HCT116 (cell line): ENCODE measurements around the gene NUDT16L1. TPM values are rescaled to one million over a fixed set of nuclear protein-coding genes. Genes with fewer than 3 reads are reported as not detected.

Experiments used
- ATAC-seq: fragments of 200-7000 bp; cut with Tn5 transposase; 2 replicates; pipeline ENCODE4 v1.9.1; 2020; ENCODE audit warnings: mild to moderate bottlenecking, moderate library complexity
- BruUV-seq: library from RNA; stranded (reverse); fragments of 400-500 nt; replicated peaks from 2 replicates; lab custom pipeline; 2021; lab: Mats Ljungman, UMichigan
- CTCF ChIA-PET: fragments of 300-600 bp; sonication (Branson Sonifier 250); formaldehyde crosslinking; loops from one replicate; lab custom pipeline; 2021; ENCODE audit warnings: antibody characterized with exemption; lab: Charles Lee
- POLR2A ChIA-PET: fragments of 300-600, 350-600 bp; sonication (Branson Sonifier 250); formaldehyde crosslinking; loops from one replicate; lab custom pipeline; 2021; ENCODE audit warnings: antibody characterized with exemption; lab: Charles Lee
- RAD21 ChIA-PET, 2 experiments: fragments of 300-600 bp; sonication (Branson Sonifier 250); formaldehyde crosslinking; loops; one replicate each; lab custom pipeline; 2023; ENCODE audit warnings: low total read pairs in 2 of 2; ENCODE audit not compliant: uncharacterized antibody in 2 of 2, unreplicated experiment in 2 of 2, low non-redundant PET in 1 of 2; lab: Charles Lee
- DNase-seq: peaks from one replicate; pipeline ENCODE4 v3.0.0-alpha.2; 2010; ENCODE audit warnings: low read depth, low spot score
- H2AFZ ChIP-seq: fragments of 200-600 bp; shearing (Covaris generic), sonication (generic); 2 replicates; pipeline ENCODE4 v1.6.1; 2017; ENCODE audit warnings: low read depth, mixed run types, mixed read lengths, antibody characterized with exemption, low read length; ENCODE audit not compliant: poor library complexity, severe bottlenecking
- H3K27ac ChIP-seq: 2 replicates; pipeline ENCODE4 v1.5.1; 2012; ENCODE audit warnings: low read depth, low read length
- H3K27me3 ChIP-seq: fragments of 200-600 bp; sonication (generic); 2 replicates; pipeline ENCODE4 v1.6.1; 2016; ENCODE audit warnings: mixed run types, low read length, mixed read lengths; ENCODE audit not compliant: insufficient read depth
- H3K36me3 ChIP-seq, 2 experiments: fragments of 200-500 bp in 1 of 2; fragments of 200-600 bp in 1 of 2; sonication (Bioruptor generic) in 1 of 2; sonication (generic) in 1 of 2; 2 replicates each; pipeline versions ENCODE4 v1.5.1 to v1.6.1; 2014 to 2016; ENCODE audit warnings: low read length in 2 of 2, inconsistent platforms in 1 of 2, mixed read lengths in 1 of 2, mixed run types in 1 of 2; ENCODE audit not compliant: insufficient read depth in 2 of 2, control insufficient read depth in 1 of 2
- H3K4me1 ChIP-seq, 2 experiments: fragments of 200-600 bp in 1 of 2; sonication (generic) in 1 of 2; 2 replicates each; pipeline versions ENCODE4 v1.5.1 to v1.6.1; 2012 to 2017; ENCODE audit warnings: low read length in 2 of 2, inconsistent platforms in 1 of 2, mild to moderate bottlenecking in 1 of 2, mixed read lengths in 1 of 2, mixed run types in 1 of 2, moderate library complexity in 1 of 2; ENCODE audit not compliant: insufficient read depth in 2 of 2, control insufficient read depth in 1 of 2
- H3K4me2 ChIP-seq: fragments of 200-600 bp; sonication (generic); 2 replicates; pipeline ENCODE4 v1.6.1; 2017; ENCODE audit warnings: mixed run types, low read length, mixed read lengths
- H3K4me3 ChIP-seq, 2 experiments: fragments of 200-600 bp in 1 of 2; sonication (generic) in 1 of 2; replicated peaks in 1 of 2; 2 replicates each; pipeline ENCODE4 v1.5.1; 2011 to 2016; ENCODE audit warnings: low read length in 2 of 2, control low read depth in 1 of 2, low read depth in 1 of 2, mild to moderate bottlenecking in 1 of 2, mixed read lengths in 1 of 2, mixed run types in 1 of 2
- H3K79me2 ChIP-seq: fragments of 200-600 bp; sonication (generic); 2 replicates; pipeline ENCODE4 v1.6.1; 2017; ENCODE audit warnings: mild to moderate bottlenecking, mixed run types, low read length, moderate library complexity, mixed read lengths; ENCODE audit not compliant: insufficient read depth
- H3K9ac ChIP-seq: fragments of 200-600 bp; sonication (generic); 2 replicates; pipeline ENCODE4 v1.6.1; 2016; ENCODE audit warnings: low read length, mixed read lengths
- H3K9me2 ChIP-seq: fragments of 200-600 bp; sonication (generic), shearing (Covaris generic); 2 replicates; pipeline ENCODE4 v1.6.1; 2017; ENCODE audit warnings: mixed run types, mild to moderate bottlenecking, moderate library complexity; ENCODE audit not compliant: insufficient read depth
- H3K9me3 ChIP-seq, 2 experiments: fragments of 200-500 bp in 1 of 2; fragments of 200-600 bp in 1 of 2; sonication (Bioruptor generic) in 1 of 2; sonication (generic) in 1 of 2; 2 replicates each; pipeline ENCODE4 v1.6.1; 2014 to 2017; ENCODE audit warnings: low read length in 2 of 2, mixed read lengths in 2 of 2, inconsistent platforms in 1 of 2, low read depth in 1 of 2, mild to moderate bottlenecking in 1 of 2, mixed run types in 1 of 2, moderate library complexity in 1 of 2; ENCODE audit not compliant: control insufficient read depth in 1 of 2, insufficient read depth in 1 of 2
- H4K20me1 ChIP-seq: fragments of 200-600 bp; sonication (generic), shearing (Covaris generic); 2 replicates; pipeline ENCODE4 v1.6.1; 2017; ENCODE audit warnings: mixed run types, mild to moderate bottlenecking, moderate library complexity; ENCODE audit not compliant: insufficient read depth
- CBX3 ChIP-seq: IDR thresholded peaks from 2 replicates; pipeline ENCODE4 v1.6.1; 2012; ENCODE audit warnings: low read depth
- EGR1 ChIP-seq: IDR thresholded peaks from 2 replicates; pipeline ENCODE4 v1.6.1; 2012; ENCODE audit warnings: low read depth
- EZH2 ChIP-seq: fragments of 200-600 bp; sonication (generic); IDR thresholded peaks from 2 replicates; pipeline ENCODE4 v1.6.1; 2017; ENCODE audit warnings: antibody characterized with exemption, mixed run types
- FOSL1 ChIP-seq: IDR thresholded peaks from 2 replicates; pipeline ENCODE4 v1.6.1; 2012; ENCODE audit warnings: low read depth
- JUND ChIP-seq: IDR thresholded peaks from 2 replicates; pipeline ENCODE4 v1.6.1; 2012
- MAX ChIP-seq: IDR thresholded peaks from 2 replicates; pipeline ENCODE4 v1.6.1; 2012
- POLR2A ChIP-seq: IDR thresholded peaks from 2 replicates; pipeline ENCODE4 v1.7.0; 2011; ENCODE audit warnings: borderline replicate concordance; ENCODE audit not compliant: insufficient read depth, insufficient read length; ENCODE audit errors: extremely low read depth
- POLR2AphosphoS5 ChIP-seq: IDR thresholded peaks from 2 replicates; pipeline ENCODE4 v1.6.1; 2011; ENCODE audit warnings: mild to moderate bottlenecking, low read depth, low read length, moderate library complexity
- REST ChIP-seq: IDR thresholded peaks from 2 replicates; pipeline ENCODE4 v1.6.1; 2012; ENCODE audit warnings: low read depth
- SIN3A ChIP-seq: IDR thresholded peaks from 2 replicates; pipeline ENCODE4 v1.6.1; 2012; ENCODE audit warnings: low read depth
- SP1 ChIP-seq: IDR thresholded peaks from 2 replicates; pipeline ENCODE4 v1.6.1; 2012; ENCODE audit warnings: low read depth
- TCF7L2 ChIP-seq: IDR thresholded peaks from 2 replicates; pipeline ENCODE4 v1.7.0; 2011; ENCODE audit warnings: borderline replicate concordance, inconsistent platforms; ENCODE audit not compliant: insufficient read depth, insufficient read length; ENCODE audit errors: extremely low read depth
- ZFX ChIP-seq: fragments of 450-650 bp; IDR thresholded peaks from 2 replicates; pipeline ENCODE4 v1.6.1; 2017
- intact Hi-C: fragments of 100-400 bp; cut with micrococcal nuclease; formaldehyde crosslinking; loops from 2 replicates; pipeline ENCODE4 v1.10.0; 2022
- total RNA-seq: library from RNA; stranded (reverse); gene quantifications from one replicate; pipeline ENCODE4 v1.2.1, GENCODE V29; 2021; ENCODE audit not compliant: unreplicated experiment
- TF ChIP-seq, protein P1 (sequence below): IDR thresholded peaks from 2 replicates; pipeline ENCODE4 v1.6.1; 2012
- TF ChIP-seq, protein P2 (sequence below), 3 experiments: fragments of 200-600 bp in 1 of 3; sonication (generic) in 1 of 3; IDR thresholded peaks in 2 of 3; conservative IDR thresholded peaks in 1 of 3; 2 replicates each; pipeline ENCODE4 v1.5.1; 2012 to 2017; ENCODE audit warnings: low read depth in 2 of 3, low read length in 2 of 3, antibody characterized with exemption in 1 of 3, borderline replicate concordance in 1 of 3, control low read depth in 1 of 3, mild to moderate bottlenecking in 1 of 3, mixed read lengths in 1 of 3, mixed run types in 1 of 3, moderate library complexity in 1 of 3; ENCODE audit not compliant: insufficient read depth in 1 of 3

Gene NUDT16L1
- total RNA-seq, 1 experiment from 2014 or later = 23.4 TPM

DNA sequence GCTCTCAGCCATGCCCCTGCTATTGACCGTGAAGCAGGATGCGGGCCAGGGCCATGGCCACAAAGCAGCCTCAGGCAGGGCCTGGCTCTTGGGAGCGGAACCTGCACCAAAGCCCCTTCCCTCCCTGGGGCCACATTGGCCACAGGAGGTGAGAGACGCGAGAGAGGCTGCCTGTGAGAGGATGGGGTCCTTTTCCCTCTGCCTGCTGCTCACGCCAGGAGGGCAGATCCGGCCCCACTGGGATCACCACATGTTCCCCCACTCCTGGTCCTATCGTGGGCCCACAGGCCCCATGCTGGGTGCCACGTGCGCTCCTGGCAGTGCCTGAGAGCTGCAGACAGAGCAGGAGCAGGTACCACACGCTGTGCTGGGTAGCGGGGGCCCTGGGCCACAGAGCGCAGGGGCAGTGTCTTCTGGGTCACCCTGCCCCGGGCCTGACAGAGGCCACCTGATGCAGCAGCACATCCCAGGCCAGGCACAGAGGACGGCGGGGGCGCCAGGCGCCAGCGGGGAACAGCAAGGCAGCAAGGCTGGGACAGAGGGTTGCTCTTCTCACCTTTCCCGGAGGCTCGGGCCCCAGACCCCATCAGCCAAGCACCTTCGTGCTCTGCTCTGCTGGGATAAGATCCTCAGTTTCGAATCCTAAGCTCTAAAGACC, 9.2 kb upstream of the NUDT16L1 start:
- Histone ChIP-seq H3K79me2 (no peaks in the 10 kb centered on the region), H3K27ac (no peak overlapping the region), H3K27me3 (no peaks in the 10 kb centered on the region), H4K20me1 (no peaks in the 10 kb centered on the region), H3K4me3 (no peak overlapping the region), H3K9me3 (no peaks in the 10 kb centered on the region), H2AFZ (no peak overlapping the region), H3K4me2 (no peak overlapping the region), H3K9me2 (no peaks in the 10 kb centered on the region), H3K9ac (no peak overlapping the region), H3K4me1 (no peaks in the 10 kb centered on the region), H3K36me3 (peaks cover 0 to 7% of the 10 kb centered on the region in 2 experiments; a peak in 1 of 4 replicates)
- DNase-seq (no peak), ATAC-seq (no peak)
- ChIA-PET RAD21 (no interaction called here), CTCF (no interaction called here), POLR2A (no interaction called here)
- TF ChIP-seq, protein P1, sequence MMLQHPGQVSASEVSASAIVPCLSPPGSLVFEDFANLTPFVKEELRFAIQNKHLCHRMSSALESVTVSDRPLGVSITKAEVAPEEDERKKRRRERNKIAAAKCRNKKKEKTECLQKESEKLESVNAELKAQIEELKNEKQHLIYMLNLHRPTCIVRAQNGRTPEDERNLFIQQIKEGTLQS = no peak
- intact Hi-C loops = no loop called here
- no TSS peak for BruUV-seq

DNA sequence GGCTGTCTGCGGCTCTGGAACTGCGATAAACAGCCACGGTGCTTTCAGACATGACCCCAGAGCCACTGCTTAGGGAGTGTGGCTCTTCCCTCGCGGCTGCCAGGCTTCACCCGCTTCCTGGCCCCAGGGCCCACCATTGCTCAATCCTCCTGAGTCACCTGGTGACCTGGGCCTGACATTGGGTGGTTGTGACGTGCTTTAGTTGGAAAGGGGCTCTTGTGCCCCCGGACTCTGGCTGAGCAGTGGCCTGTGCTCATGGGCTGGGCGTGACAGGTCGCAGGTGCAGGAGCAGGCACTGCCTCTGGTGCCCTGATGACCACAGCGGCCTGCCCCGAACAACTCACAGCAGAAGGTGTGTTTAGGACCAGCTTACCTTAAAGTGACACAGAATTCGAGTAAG, 8.6 kb upstream of the NUDT16L1 start:
- peaks cover 0 to 7% of the 10 kb centered on the region in 2 experiments; a peak in 1 of 4 replicates for H3K36me3 ChIP-seq
- no peaks in the 10 kb centered on the region for H4K20me1 ChIP-seq
- ATAC-seq (no peak), DNase-seq (no peak)
- no peaks in the 10 kb centered on the region for H3K9me2 ChIP-seq
- no peak overlapping the region for H3K4me2 ChIP-seq
- H3K27ac ChIP-seq = no peak overlapping the region
- RAD21 ChIA-PET = no interaction called here
- intact Hi-C loops = no loop called here
- H3K9ac ChIP-seq = no peak overlapping the region
- no peaks in the 10 kb centered on the region for H3K27me3 ChIP-seq
- POLR2A ChIA-PET = no interaction called here
- H2AFZ ChIP-seq = no peak overlapping the region
- no peak overlapping the region for H3K4me3 ChIP-seq
- no peaks in the 10 kb centered on the region for H3K4me1 ChIP-seq
- no TSS peak for BruUV-seq
- H3K79me2 ChIP-seq = no peaks in the 10 kb centered on the region
- CTCF ChIA-PET = no interaction called here
- no peaks in the 10 kb centered on the region for H3K9me3 ChIP-seq
- TF ChIP-seq TCF7L2 = no peak
- no peak for TF ChIP-seq REST
- no peak for TF ChIP-seq SIN3A
- TF ChIP-seq POLR2A = no peak
- no peak for TF ChIP-seq MAX
- no peak for TF ChIP-seq EGR1
- no peak for TF ChIP-seq FOSL1
- TF ChIP-seq ZFX = no peak
- TF ChIP-seq CBX3 = no peak
- no peak for TF ChIP-seq JUND
- TF ChIP-seq POLR2AphosphoS5 = no peak
- TF ChIP-seq, protein P2, sequence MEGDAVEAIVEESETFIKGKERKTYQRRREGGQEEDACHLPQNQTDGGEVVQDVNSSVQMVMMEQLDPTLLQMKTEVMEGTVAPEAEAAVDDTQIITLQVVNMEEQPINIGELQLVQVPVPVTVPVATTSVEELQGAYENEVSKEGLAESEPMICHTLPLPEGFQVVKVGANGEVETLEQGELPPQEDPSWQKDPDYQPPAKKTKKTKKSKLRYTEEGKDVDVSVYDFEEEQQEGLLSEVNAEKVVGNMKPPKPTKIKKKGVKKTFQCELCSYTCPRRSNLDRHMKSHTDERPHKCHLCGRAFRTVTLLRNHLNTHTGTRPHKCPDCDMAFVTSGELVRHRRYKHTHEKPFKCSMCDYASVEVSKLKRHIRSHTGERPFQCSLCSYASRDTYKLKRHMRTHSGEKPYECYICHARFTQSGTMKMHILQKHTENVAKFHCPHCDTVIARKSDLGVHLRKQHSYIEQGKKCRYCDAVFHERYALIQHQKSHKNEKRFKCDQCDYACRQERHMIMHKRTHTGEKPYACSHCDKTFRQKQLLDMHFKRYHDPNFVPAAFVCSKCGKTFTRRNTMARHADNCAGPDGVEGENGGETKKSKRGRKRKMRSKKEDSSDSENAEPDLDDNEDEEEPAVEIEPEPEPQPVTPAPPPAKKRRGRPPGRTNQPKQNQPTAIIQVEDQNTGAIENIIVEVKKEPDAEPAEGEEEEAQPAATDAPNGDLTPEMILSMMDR (IDR thresholded peaks at IDR 0.05 in 2 of 3, conservative IDR thresholded peaks at IDR 0.05 in 1 of 3; ENCODE audit: borderline replicate concordance in 1 of 3, insufficient read depth in 1 of 3, low read depth in 2 of 3, low read length in 2 of 3) = no peak
- TF ChIP-seq EZH2 = no peak
- TF ChIP-seq, protein P1 = no peak
- TF ChIP-seq SP1 = no peak
